Keratinocyte (primary cell): ENCODE data around the gene RPS18. TPM values are rescaled to one million over a fixed set of nuclear protein-coding genes. Genes with fewer than 3 reads are reported as not detected.
A peak's percentile ranks its signal among the peaks of the same experiment; 100 is the strongest.

Experiments
- DNase-seq: peaks from one replicate; pipeline ENCODE4 v3.0.0-alpha.2; 2011; ENCODE audit warnings: low read depth, missing footprints, low spot score
- FAIRE-seq: peaks from 2 replicates; lab custom pipeline; 2011; peaks lifted over from hg19 to GRCh38; lab: Jason Lieb, UNC
- H2AFZ ChIP-seq: 2 replicates; pipeline ENCODE4 v1.6.0; 2012; ENCODE audit warnings: low read length, control low read depth, inconsistent platforms; ENCODE audit not compliant: control insufficient read depth
- H3K27ac ChIP-seq: 2 replicates; pipeline ENCODE4 v1.5.1; 2011; ENCODE audit warnings: low read length; ENCODE audit not compliant: control insufficient read depth, insufficient read depth
- H3K27me3 ChIP-seq: 3 replicates; pipeline ENCODE4 v1.6.0; 2011; ENCODE audit warnings: low read length; ENCODE audit not compliant: control insufficient read depth, insufficient read depth; ENCODE audit errors: extremely low read depth
- H3K36me3 ChIP-seq, 2 experiments: 2 replicates in 1 of 2; 3 replicates in 1 of 2; pipeline ENCODE4 v1.5.1; 2011; ENCODE audit warnings: low read length in 2 of 2, mild to moderate bottlenecking in 1 of 2; ENCODE audit not compliant: control insufficient read depth in 2 of 2, insufficient read depth in 2 of 2; ENCODE audit errors: extremely low read depth in 1 of 2
- H3K4me1 ChIP-seq: 3 replicates; pipeline ENCODE4 v1.5.1; 2011; ENCODE audit warnings: low read length; ENCODE audit not compliant: control insufficient read depth, insufficient read depth; ENCODE audit errors: extremely low read depth
- H3K4me2 ChIP-seq: 3 replicates; pipeline ENCODE4 v1.6.0; 2011; ENCODE audit warnings: low read depth, low read length; ENCODE audit not compliant: control insufficient read depth, insufficient read depth; ENCODE audit errors: extremely low read depth
- H3K4me3 ChIP-seq, 3 experiments: fragments of 200-600 bp in 1 of 3; sonication (generic) in 1 of 3; 2 replicates in 2 of 3; 3 replicates in 1 of 3; pipeline ENCODE4 v1.5.1; 2011 to 2016; ENCODE audit warnings: low read length in 3 of 3, mild to moderate bottlenecking in 3 of 3, control low read depth in 2 of 3, inconsistent platforms in 1 of 3, low read depth in 1 of 3, mixed read lengths in 1 of 3, mixed run types in 1 of 3, moderate library complexity in 1 of 3; ENCODE audit not compliant: control insufficient read depth in 2 of 3, insufficient read depth in 2 of 3; ENCODE audit errors: extremely low read depth in 1 of 3
- H3K79me2 ChIP-seq: 2 replicates; pipeline ENCODE4 v1.6.0; 2012; ENCODE audit warnings: low read length; ENCODE audit not compliant: control insufficient read depth, insufficient read depth
- H3K9ac ChIP-seq: 3 replicates; pipeline ENCODE4 v1.6.0; 2011; ENCODE audit warnings: low read length; ENCODE audit not compliant: control insufficient read depth, insufficient read depth; ENCODE audit errors: extremely low read depth
- H3K9me1 ChIP-seq: 3 replicates; pipeline ENCODE4 v1.6.0; 2011; ENCODE audit warnings: low read length; ENCODE audit not compliant: control insufficient read depth, insufficient read depth; ENCODE audit errors: extremely low read depth
- H3K9me3 ChIP-seq: 2 replicates; pipeline ENCODE4 v1.5.1; 2012; ENCODE audit warnings: low read depth, low read length; ENCODE audit not compliant: control insufficient read depth
- H4K20me1 ChIP-seq: 3 replicates; pipeline ENCODE4 v1.6.0; 2011; ENCODE audit warnings: low read length; ENCODE audit not compliant: control insufficient read depth, insufficient read depth; ENCODE audit errors: extremely low read depth
- CTCF ChIP-seq, 3 experiments: IDR thresholded peaks in 1 of 3; conservative IDR thresholded peaks in 1 of 3; optimal IDR thresholded peaks in 1 of 3; 2 replicates in 2 of 3; 3 replicates in 1 of 3; pipeline versions ENCODE3 to v1.5.1; 2011; ENCODE audit warnings: low read length in 3 of 3, mild to moderate bottlenecking in 3 of 3, moderate library complexity in 2 of 3, control low read depth in 1 of 3, inconsistent platforms in 1 of 3; ENCODE audit not compliant: insufficient read depth in 2 of 3; ENCODE audit errors: extremely low read depth in 1 of 3
- EZH2 ChIP-seq: IDR thresholded peaks from one replicate; pipeline ENCODE4 v1.6.1; 2012; ENCODE audit warnings: inconsistent platforms, mild to moderate bottlenecking, low read length, moderate library complexity
- dilution Hi-C: fragments of 300-500 bp; cut with MboI; formaldehyde crosslinking; loops from one replicate; pipeline ENCODE4 v1.7.0; 2020; ENCODE audit warnings: low sequenced_read_pairs; ENCODE audit not compliant: extremely low pct_ligation_motif_present
- polyA plus RNA-seq, 5 experiments: library from polyadenylated mRNA; depleted of rRNA in 3 of 5; stranded (reverse) in 3 of 5; stranded (forward) in 1 of 5; unstranded in 1 of 5; fragments of >200 nt; gene quantifications; 1 replicate in 1 of 5; 2 replicates in 3 of 5; 3 replicates in 1 of 5; pipeline versions ENCODE4 v1.2.1 to v1.2.3, GENCODE V29; 2011 to 2012; ENCODE audit warnings: missing spikeins in 2 of 5, low read depth in 1 of 5, low replicate concordance in 1 of 5

Gene RPS18
- polyA plus RNA-seq, 1 donor (not counting 4 experiments of a cell fraction or from before 2014, with no cell fraction given) = 6,374 TPM

DNA sequence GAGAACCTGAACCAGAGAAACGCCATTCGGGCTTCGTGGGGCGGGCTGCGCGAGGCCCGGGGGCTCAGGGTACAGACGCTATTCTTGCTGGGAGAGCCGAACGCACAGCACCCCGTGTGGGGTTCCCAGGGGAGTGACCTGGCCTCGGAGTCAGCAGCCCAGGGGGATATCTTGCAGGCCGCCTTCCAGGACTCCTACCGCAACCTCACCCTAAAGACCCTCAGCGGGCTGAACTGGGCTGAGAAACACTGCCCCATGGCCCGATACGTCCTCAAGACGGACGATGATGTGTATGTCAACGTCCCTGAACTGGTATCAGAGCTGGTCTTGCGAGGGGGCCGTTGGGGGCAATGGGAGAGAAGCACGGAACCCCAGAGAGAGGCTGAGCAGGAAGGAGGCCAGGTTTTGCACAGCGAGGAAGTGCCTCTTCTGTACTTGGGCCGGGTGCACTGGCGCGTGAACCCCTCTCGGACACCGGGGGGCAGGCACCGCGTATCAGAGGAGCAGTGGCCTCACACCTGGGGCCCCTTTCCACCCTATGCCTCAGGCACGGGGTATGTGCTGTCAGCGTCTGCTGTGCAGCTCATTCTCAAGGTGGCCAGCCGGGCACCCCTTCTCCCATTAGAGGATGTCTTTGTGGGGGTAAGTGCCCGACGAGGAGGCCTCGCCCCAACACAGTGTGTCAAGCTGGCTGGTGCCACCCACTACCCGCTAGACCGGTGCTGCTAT is 6.0 kb downstream of the RPS18 start:
- H3K4me3 ChIP-seq = no peak overlapping the region
- H3K9me3 ChIP-seq = no peaks in the 10 kb centered on the region
- H3K27me3 ChIP-seq = no peaks in the 10 kb centered on the region
- H4K20me1 ChIP-seq = peaks cover 36% of the 10 kb centered on the region
- DNase-seq = no peak
- no peak for TF ChIP-seq EZH2
- TF ChIP-seq CTCF (optimal IDR thresholded peaks at IDR 0.05 in 1 of 3, IDR thresholded peaks at IDR 0.05 in 1 of 3, conservative IDR thresholded peaks at IDR 0.05 in 1 of 3; ENCODE audit: extremely low read depth in 1 of 3, insufficient read depth in 2 of 3, low read length in 3 of 3) = peak in 1 of 3 experiments; percentile 14
- H2AFZ ChIP-seq = no peak overlapping the region
- H3K27ac ChIP-seq = no peak overlapping the region
- H3K9me1 ChIP-seq = peaks cover 2% of the 10 kb centered on the region
- FAIRE-seq = no peak
- H3K36me3 ChIP-seq = peaks cover 38 to 52% of the 10 kb centered on the region in 2 experiments
- H3K4me2 ChIP-seq = no peak overlapping the region
- dilution Hi-C loops = no loop called here
- peaks cover 31% of the 10 kb centered on the region for H3K4me1 ChIP-seq
- H3K9ac ChIP-seq = peak overlapping the region; percentile 26
- H3K79me2 ChIP-seq = peaks cover 32% of the 10 kb centered on the region

DNA sequence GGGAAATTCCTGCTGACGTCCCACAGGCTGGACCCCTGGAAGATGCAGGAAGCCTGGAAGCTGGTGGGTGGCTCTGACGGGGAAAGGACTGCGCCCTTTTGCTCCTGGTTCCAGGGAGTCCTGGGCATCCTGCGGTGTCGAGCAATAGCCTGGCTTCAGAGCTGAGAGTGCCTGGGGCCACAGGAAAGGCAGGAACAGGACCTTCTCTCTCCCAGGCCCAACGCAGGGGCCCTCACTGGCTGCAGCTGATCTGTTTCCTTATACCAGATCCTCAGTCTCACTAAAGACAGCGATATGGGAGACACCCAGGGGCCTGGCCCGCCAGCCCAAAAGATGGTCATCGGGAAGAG is 6.5 kb downstream of the RPS18 start:
- no peak overlapping the region for H3K27ac ChIP-seq
- no peak overlapping the region for H2AFZ ChIP-seq
- no peaks in the 10 kb centered on the region for H3K27me3 ChIP-seq
- DNase-seq (no peak), FAIRE-seq (no peak)
- peaks cover 2% of the 10 kb centered on the region for H3K9me1 ChIP-seq
- no peak for TF ChIP-seq EZH2
- no peak for TF ChIP-seq CTCF (optimal IDR thresholded peaks at IDR 0.05 in 1 of 3, IDR thresholded peaks at IDR 0.05 in 1 of 3, conservative IDR thresholded peaks at IDR 0.05 in 1 of 3; ENCODE audit: extremely low read depth in 1 of 3, insufficient read depth in 2 of 3, low read length in 3 of 3)
- peaks cover 26% of the 10 kb centered on the region for H3K79me2 ChIP-seq
- H3K9ac ChIP-seq = no peak overlapping the region
- H4K20me1 ChIP-seq = peaks cover 34% of the 10 kb centered on the region
- dilution Hi-C loops = no loop called here
- no peak overlapping the region for H3K4me3 ChIP-seq
- H3K36me3 ChIP-seq = peaks cover 37 to 47% of the 10 kb centered on the region in 2 experiments
- H3K4me1 ChIP-seq = peaks cover 31% of the 10 kb centered on the region
- no peak overlapping the region for H3K4me2 ChIP-seq
- no peaks in the 10 kb centered on the region for H3K9me3 ChIP-seq
